Fibroblast of upper back skin (primary cell): ENCODE data around the gene PRDM11.

Source experiments
- DNase-seq: peaks from one replicate; pipeline ENCODE4 v3.0.0-alpha.2; 2013

PRDM11 gene

GRCh38 chr11:45142241-45143055 lies 4.0 kb upstream of the PRDM11 start:
- DNase-seq = peak; percentile 48

- DNase-seq = no peak
Measured at GRCh38 chr11:45143494-45143893, 2.9 kb upstream of the PRDM11 start.

DNA sequence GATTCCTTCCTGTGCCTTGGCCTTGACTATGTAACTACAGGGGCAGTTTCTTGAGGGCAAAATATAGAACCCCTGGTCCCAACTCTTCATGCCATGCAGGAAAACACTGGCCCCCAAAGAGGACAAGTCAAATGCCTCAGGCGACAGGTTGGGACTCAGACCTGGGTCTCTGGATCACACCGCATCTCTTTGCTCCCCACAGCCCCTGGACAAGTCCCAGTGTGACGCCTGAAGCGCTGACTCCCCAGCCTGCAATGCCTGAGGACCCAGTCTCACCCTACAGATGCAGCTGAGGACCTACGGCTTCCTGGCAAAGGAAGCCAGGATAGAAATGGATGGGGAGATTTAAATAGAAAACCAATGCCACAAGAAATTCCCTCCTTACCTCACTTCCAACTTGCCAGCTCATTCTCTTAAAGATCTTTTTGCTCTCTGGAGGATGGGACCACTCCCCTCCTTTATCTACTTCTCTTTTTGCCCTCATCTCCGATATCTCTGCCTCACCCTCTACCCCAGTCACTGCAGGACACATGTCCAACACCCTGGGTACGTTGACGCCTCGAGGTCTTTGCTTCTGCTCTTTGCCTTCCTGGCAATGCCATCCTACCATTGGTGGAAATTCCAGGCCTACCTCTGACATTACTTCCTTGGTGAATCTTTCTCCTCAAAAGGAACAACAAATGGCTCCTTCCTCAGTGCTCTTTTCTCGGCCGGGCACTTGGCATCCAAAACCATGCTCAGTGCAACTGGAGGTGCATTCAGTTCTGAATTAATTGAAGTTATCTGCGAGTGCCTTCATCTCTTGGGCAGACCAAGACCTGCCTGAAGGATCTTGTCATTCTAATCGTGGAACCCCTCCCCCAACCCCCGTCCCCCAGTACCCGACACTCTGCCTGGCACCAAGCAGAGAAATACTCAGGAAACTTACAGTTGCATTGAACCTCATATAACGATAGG lies 2.0 kb upstream of the PRDM11 start:
- no peak for DNase-seq

GRCh38 chr11:45145083-45145378 lies 1.4 kb upstream of the PRDM11 start:
- DNase-seq = no peak

DNA sequence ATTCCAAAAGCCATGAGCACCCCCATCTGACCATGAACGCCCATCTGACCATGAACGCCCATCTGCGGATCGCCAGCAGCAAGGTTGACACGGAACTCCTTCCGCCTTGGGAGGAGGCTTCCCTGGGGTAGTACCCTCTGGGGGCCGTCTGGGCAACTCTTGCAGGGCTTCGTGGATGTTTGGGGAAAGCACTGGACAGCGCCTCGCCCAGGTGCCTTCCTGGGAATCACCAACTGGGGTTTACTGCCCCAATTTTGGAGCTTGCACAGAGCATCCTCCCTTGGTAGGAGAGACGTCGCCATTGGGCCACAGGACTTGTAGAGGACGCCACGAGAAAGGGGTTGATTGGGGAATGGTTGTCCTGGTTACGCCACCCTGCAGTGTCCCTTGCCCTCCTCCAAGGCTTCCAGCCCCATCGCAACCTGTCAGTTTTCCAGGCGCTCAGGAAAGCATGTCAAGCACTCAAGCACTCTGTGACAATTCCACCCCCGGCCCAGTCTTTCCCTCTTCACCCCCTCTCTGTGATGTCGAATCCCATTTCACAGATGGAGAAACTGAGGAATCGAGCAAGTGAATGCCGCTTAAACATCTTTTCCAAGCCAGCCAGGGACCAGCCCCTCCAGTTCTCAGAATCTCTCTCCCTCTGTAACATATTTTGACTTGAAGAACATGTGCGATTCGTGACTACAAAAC lies 914 bp upstream of the PRDM11 start:
- DNase-seq = peak; percentile 39

DNA sequence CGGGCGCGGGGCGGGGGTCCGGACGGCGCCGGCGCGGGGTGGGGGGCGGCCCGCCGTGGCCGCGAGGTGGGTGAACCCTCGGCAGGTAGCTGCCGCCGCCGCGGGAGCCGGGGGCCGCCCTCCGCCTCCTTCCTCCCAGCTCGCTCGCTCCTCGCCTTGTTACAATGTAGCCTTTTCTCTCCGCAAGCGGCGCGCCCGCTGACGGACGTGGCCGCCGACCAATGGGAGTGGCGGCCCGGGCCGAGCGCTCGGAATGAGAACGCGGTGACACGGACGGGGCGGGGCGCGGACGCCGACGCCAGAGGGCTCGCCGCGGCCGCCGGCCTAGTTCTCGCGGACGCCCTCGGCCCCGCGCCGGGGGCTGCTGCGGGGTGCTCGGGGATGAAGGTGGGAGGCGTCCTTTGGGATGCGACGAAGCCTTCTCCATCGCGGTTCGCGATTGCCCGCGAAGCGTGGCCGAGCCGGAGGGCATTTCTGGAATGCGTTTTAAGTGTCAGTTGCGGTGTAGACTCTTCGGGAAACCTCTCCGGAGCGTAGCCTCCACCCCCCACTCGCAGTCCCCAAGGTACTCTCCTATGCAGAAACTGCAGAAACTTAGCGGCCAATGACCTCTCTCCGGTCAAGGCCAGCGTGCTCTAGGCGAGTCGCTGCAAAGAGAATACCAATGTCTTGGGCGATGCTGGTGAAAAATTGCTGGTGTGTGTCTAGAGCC lies 734 bp downstream of the PRDM11 start:
- peak; percentile 96 for DNase-seq

GRCh38 chr11:45147891-45148675 lies 1.6 kb downstream of the PRDM11 start:
- DNase-seq = no peak

- DNase-seq = no peak
Measured at GRCh38 chr11:45149483-45150056, 3.1 kb downstream of the PRDM11 start.

DNA sequence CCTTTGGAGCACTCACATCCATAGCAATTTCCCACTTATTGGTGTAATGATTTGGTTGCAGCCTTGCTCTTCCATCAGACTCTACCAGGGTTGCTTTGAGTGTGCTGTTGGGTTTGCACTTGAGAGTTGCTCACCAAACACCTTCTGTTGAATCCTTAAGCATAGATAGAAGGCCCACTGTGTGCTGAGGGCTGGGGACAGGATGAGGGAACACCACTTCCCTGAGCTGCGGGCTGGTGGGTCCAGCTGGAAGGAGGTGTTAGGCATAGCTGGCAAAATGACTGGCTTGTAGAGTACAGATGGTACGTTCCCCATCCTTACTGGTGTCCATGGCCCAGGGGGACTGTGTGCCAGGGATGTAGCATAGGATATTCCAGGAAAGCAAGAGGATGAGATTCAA lies 3.9 kb downstream of the PRDM11 start:
- DNase-seq = no peak

DNA sequence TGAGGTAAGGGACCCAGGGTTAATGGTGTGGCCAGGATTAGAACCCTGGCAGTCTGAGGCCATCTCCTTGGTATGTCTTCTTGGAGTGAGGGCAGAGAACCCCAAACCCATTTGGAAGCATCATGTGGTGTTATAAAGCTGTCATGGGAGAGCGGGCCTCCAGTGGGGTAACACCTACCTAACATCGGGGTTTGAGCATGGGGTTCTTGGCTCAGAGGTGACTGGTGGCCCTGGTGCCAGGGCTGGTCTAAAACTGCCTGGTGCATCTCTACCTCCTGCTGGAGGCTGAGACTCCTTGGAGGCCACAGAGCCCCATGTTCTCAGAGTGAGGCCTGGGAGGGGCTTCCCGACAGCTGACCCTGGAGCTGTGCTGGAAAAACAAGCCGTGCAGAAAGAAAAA lies 4.5 kb downstream of the PRDM11 start:
- no peak for DNase-seq

GRCh38 chr11:45151362-45151982 lies 5.0 kb downstream of the PRDM11 start:
- no peak for DNase-seq

- DNase-seq = no peak
Measured at GRCh38 chr11:45152740-45153595, 6.5 kb downstream of the PRDM11 start.

DNA sequence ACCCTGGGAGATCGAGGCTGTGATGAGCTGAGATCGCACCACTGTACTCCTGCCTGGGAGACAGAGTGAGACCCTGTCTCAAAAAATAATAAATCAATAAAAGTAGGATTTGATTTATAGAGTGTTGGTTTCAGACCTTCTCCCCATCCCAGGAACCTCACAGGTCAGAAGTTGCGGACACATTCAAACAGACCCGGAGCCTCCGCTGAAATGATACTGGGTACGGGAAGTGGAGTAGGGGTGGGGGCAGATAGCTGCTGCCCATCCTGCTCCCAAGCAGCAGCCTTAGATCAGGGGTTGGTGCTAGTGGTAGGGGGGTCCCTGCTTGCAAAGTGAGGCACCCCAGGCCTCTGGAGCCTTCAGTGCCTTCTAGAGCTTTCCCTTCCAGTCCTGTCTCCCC lies 7.8 kb downstream of the PRDM11 start:
- DNase-seq = no peak

DNA sequence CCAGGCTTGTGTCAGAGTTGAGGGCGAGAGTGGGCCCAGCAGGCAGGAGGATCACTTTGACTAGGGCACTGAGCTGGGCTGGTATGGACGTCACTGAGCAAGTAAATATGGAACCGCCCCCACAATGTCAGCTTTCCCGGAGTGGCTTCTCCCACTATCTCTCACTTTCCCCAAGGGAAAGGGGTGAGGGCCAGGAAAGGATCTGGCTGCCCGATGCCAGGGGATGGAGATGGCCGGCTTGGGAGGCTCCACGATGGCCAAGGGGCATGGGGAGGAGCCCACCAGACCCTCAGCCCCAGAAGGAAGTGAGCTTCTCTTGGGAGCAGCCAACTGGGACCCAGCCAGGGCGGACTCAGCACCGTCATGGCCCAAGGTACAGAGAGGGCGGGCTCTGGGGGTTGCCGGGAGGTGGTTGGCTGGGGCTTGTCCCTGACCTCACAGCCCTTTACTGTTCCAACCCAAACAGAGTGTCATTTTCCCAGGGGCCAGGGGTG lies 8.7 kb downstream of the PRDM11 start:
- DNase-seq = no peak

DNA sequence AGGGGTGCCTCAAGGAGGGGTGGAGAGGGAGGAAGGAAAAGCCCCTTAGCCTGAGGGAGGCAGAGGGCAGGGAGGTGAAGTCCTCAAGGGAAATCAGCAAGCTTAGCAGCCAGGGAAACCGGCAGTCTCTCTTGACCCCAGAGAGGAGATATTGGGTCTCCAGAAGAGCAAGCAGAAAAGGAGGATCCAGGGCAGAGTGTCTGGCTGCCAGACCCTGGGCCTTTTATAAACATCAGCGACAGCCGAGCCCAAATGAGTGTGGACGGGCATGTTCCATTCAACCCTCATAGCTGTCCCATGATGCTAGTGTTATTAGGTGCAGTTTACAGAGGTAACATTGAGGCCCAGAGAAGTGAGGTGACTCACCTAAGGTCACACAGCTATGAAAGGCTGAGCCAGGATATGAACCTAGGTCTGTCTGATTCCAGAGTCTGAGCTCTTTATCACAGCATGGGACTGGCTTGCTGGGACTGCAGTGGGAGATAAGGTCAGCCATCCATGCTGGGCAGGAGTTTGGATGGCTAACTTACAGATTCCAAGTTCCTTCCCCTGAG lies 9.3 kb downstream of the PRDM11 start:
- no peak for DNase-seq

GRCh38 chr11:45156201-45156600 lies 9.8 kb downstream of the PRDM11 start:
- no peak for DNase-seq

GRCh38 chr11:45156741-45157140 lies 10.3 kb downstream of the PRDM11 start:
- no peak for DNase-seq

GRCh38 chr11:45157247-45158209 lies 11.1 kb downstream of the PRDM11 start:
- DNase-seq = no peak
